DMS 273 (cell line): Measurements from ENCODE around the gene VSTM2B.

Source experiments
- DNase-seq: peaks from one replicate; lab custom pipeline; 2025; ENCODE audit not compliant: unreplicated experiment; lab: John Stamatoyannopoulos, UW

VSTM2B gene

GRCh38 chr19:29563486-29564101, 37.8 kb downstream of the VSTM2B start:
- DNase-seq, result no peak

- DNase-seq, result no peak
Observed at GRCh38 chr19:29564574-29565005, 38.8 kb downstream of the VSTM2B start.

GRCh38 chr19:29565171-29565570, 39.4 kb downstream of the VSTM2B start:
- DNase-seq, result no peak

GRCh38 chr19:29566496-29567054, 40.8 kb downstream of the VSTM2B start:
- DNase-seq, result no peak

- no peak for DNase-seq
Observed at GRCh38 chr19:29567366-29567915, 41.6 kb downstream of the VSTM2B start.

GRCh38 chr19:29568036-29569025, 42.5 kb downstream of the VSTM2B start:
- DNase-seq, result no peak

- no peak for DNase-seq
Observed at GRCh38 chr19:29569038-29569911, 43.5 kb downstream of the VSTM2B start.

GRCh38 chr19:29571181-29571580, 45.4 kb downstream of the VSTM2B start:
- DNase-seq, result no peak

- no peak for DNase-seq
Observed at GRCh38 chr19:29573486-29573885, 47.7 kb downstream of the VSTM2B start.

GRCh38 chr19:29574510-29574909, 48.7 kb downstream of the VSTM2B start:
- DNase-seq, result no peak

GRCh38 chr19:29576046-29576606, 50.3 kb downstream of the VSTM2B start:
- peak; percentile 19 for DNase-seq

- no peak for DNase-seq
Observed at GRCh38 chr19:29576761-29577648, 51.2 kb downstream of the VSTM2B start.

GRCh38 chr19:29577649-29577963, 51.8 kb downstream of the VSTM2B start:
- DNase-seq, result no peak

GRCh38 chr19:29578349-29578748, 52.6 kb downstream of the VSTM2B start:
- no peak for DNase-seq

- DNase-seq, result no peak
Observed at GRCh38 chr19:29579308-29579910, 53.6 kb downstream of the VSTM2B start.

GRCh38 chr19:29581398-29581797, 55.6 kb downstream of the VSTM2B start:
- DNase-seq, result no peak

- no peak for DNase-seq
Observed at GRCh38 chr19:29583196-29583999, 57.6 kb downstream of the VSTM2B start.

- no peak for DNase-seq
Observed at GRCh38 chr19:29586401-29586800, 60.6 kb downstream of the VSTM2B start.
